Activated T-cell treated with anti-CD3 and anti-CD28 coated beads for 4 hours (primary cell): ENCODE data around the gene PCF11.
"Not testable (repeated sequence)": the region's sequence is repeated elsewhere in the genome, so short reads cannot be mapped to it uniquely, and the experiment has no call there.

ENCODE experiments used
- DNase-seq: peaks from one replicate; pipeline ENCODE4 v3.0.0-alpha.2; 2020

PCF11 gene

GRCh38 chr11:83156996-83157593 is at the start of gene PCF11:
Gene PCF11, plus strand, starts transcription at chr11:83157131. Its CDS starts 309 bp downstream, at chr11:83157440.
- DNase-seq = no peak

DNA sequence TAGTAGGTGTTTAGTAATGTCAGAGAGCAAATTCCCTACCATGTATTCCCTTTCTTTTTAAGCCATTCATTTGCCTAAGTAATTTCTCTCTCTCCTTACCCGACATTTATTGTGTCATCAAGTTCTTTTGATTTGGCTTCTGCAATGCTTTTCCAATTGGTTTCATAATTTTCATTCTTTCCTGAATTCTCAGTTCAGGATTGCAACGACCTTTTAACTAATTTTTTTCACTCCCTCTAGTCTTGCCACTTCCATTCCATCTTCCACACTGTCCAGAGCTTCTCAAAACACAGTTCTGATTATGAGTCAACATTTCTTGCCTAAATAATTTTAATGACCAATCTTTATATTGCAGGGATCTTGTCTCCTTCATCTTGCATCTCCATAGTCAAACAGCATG is 44.0 kb upstream of the PCF11 start:
- DNase-seq = no peak

DNA sequence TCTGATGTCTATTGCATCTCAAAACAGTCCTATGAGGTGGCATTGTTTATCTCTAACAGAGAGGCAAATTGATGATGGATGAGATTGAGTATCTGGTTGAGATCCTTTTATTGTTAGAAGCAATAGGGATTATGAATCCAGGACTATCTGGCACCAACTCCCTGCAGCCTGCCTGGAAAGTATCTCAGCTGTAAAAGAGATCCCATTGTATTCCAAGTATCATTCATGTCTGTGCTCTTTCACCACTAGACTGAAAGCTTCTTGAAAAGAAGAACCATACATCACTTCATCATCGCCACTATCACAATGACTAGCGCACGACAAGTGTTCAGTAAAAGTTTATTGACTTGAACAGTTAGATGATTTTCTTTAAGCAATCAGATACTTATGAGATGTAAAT is 41.9 kb upstream of the PCF11 start:
- DNase-seq = no peak

- no peak for DNase-seq
These were observed 41.4 kb upstream of the PCF11 start for GRCh38 chr11:83115551-83115950.

DNA sequence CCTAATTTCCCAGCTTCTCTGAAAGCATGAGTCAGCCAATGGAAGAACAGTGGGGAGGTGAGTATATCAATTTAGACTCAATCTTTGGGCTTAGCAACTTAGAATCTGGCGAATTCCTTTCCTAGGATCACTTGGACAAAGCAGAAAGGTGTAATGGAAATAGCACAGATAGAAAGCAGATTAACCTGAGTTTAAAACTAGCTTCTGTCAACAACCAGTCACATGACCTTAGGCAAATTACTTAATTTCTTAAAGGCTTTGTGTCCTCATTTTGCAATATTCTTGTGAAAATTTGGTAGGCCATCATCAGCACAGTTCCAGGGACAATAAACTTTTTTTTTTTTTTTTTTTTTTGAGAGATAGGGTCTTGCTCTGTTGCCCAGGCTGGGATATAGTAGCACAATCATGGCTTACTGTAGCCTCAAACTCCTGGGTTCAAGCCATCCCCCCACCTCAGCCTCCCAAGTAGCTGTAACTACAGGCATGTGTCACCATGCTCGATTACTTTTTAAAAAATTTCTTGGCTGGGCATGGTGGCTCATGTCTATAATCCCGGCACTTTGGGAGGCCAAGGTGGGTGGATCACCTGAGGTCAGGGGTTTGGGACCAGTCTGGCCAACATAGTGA is 40.8 kb upstream of the PCF11 start:
- no peak for DNase-seq

DNA sequence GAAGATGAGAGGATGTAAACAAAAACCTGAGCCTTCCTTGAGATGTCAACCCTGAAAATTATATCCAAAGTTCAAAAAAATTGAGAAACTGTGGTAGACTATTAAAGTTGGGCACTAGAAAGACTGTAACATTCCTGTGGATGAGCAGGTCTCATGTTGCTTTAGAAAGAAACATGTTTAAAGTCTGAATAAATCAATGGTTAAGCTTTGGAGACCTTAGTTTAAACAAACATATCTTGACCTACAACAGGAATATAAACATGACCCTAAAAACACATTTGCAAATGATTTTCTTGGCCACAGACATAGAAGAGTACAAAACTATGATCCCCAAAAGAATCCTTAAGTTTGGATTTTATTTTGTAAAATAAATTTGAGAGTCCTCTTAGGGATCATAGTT is 38.1 kb upstream of the PCF11 start:
- DNase-seq = no peak

DNA sequence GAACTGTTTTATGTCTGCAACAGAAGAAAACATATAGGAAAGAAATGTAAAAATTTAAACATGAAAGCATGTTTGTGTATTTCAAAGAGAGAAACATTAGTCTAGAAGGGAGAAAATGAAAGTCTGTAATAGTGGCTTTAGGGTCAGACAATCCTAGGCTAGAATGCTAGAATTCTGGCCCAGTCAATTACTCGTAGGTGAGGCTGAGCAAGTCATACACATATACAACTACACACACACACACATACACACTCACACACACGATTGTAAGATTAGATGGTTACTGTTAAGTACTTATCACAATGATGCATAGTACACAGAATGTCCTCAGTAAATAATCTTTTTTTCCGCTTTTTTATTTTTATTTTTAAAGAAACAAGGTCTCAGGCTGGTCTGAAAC is 37.7 kb upstream of the PCF11 start:
- no peak for DNase-seq

DNA sequence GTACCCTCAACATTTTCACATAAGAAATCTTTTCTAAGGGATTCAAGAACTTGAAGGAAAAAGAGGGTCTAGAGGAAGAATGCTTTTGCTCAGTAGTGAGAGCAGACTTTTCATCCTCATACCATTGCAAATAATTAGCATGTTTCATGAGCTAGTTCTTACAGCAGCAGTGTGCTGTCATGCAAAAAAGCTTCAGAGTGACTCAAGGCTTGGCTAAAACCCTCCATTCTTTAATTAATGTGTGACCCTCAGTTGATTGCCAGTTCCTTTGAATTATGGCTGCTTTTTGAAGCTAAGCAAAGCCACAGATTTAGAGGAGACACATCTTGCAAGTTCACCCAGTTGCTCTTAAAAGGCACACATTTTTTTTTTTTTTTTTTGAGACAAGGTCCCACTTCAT is 36.6 kb upstream of the PCF11 start:
- DNase-seq = no peak

DNA sequence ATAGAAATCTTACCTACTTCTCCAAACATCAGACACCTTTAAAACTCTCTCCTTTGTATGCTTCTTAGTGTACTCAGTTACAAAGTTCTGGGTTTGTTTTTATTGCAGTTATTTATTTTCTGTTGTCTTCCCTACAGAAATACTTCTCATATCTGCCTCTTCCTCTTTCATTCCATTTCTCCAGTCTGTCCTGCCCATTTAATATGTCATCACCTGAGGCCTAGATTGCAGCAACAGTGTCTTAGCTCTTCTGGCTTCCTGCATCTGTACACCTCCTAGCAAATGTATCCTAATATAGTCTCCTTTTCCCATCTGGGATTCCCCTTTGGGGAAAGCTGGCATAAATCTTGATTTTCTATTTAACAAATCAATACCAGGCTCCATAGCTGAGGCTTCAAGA is 34.9 kb upstream of the PCF11 start:
- DNase-seq = no peak

- no peak for DNase-seq
These were observed 34.2 kb upstream of the PCF11 start for GRCh38 chr11:83122766-83123165.

DNA sequence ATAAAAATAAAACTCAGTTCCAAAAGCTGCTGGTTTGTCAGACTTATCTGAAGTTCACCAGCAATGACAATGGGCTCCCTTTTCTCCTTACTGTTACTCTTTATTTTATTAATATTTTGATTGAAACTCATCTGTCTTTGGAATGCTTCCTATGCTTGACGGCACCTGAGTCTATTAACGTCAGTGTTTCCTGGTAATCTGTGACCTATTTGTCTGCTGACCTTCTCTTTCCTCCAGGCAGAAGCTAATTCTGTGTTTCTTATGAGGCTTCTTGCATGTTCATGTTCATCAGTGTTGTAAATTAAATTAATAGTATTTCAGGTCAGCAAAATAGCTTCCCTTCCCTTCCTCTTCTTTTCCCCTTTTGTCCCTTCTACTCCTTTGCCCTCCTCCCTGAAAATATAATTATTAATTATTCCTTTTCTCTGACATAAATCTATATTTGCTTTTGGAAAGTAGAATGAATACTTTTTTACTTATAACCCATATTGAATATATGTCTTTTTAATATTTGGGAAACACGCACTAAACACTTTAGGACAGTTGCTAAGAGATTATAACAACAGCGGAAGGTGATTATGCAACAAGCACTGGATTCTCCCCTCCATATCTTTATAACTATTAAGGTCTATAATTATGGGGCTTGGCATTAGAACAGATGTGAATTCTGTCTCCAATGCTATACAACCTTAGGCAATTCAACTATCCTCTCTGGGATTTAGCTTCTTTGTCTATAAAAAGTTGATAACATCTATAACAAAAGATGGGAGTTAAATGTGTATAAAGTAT is 32.1 kb upstream of the PCF11 start:
- no peak for DNase-seq

DNA sequence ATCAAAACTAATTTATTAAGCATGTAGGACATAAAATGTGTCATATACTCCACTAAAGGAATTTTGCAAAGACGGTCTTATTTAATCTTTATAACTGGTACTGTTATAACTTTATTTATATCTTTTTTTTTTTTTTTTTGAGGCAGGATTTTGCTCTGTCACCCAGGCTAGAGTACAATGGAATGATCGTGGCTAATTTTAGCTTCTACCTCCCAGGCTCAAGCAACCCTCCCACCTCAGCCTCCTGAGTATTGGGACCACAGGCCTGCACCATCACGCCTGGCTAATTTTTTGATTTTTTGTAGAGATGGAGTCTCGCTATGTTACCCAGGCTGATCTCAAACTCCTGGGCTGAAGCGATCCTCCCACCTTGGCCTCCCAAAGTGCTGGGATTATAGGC is 31.4 kb upstream of the PCF11 start:
- DNase-seq = no peak

GRCh38 chr11:83127310-83127637 is 29.7 kb upstream of the PCF11 start:
- DNase-seq = no peak

DNA sequence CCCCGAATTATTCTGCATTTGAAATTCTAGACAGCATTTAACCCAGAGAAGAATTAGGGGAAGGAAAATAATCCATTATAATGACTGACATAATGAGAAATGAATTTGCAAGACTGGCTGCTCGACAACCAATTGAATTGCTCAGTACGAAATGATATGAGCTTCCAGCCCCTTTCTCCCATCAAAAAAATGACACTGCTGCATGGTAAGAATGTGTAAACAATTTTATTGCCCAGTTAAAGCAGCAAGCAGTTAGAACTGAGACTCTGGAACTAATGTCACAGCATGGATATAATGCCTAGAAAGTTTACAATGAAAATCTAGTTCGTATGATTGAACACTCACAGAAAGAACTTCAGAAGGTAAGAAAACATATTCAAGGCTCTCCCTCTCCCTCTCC is 24.7 kb upstream of the PCF11 start:
- no peak for DNase-seq

- not testable (repeated sequence) for DNase-seq
These were observed 23.7 kb upstream of the PCF11 start for GRCh38 chr11:83133266-83133665.

DNA sequence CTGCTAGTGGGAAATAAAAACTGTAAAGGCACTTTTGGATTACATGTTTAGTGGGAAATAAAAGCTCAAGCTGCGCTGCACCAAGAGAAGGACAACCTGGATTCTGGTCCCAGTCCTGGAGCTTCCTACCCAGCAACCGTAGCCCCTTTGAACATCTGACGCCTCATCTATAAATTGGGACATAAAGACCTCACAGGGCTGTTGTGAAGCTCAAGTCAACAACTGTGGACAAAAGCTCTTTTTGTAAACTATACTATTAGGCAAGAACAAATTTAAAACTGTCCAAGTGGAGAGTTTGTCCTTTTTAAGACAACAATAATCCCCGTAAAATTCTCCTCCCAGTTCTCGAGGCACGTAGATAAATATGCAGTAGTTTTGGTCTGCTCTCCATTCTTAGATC is 17.6 kb upstream of the PCF11 start:
- no peak for DNase-seq

DNA sequence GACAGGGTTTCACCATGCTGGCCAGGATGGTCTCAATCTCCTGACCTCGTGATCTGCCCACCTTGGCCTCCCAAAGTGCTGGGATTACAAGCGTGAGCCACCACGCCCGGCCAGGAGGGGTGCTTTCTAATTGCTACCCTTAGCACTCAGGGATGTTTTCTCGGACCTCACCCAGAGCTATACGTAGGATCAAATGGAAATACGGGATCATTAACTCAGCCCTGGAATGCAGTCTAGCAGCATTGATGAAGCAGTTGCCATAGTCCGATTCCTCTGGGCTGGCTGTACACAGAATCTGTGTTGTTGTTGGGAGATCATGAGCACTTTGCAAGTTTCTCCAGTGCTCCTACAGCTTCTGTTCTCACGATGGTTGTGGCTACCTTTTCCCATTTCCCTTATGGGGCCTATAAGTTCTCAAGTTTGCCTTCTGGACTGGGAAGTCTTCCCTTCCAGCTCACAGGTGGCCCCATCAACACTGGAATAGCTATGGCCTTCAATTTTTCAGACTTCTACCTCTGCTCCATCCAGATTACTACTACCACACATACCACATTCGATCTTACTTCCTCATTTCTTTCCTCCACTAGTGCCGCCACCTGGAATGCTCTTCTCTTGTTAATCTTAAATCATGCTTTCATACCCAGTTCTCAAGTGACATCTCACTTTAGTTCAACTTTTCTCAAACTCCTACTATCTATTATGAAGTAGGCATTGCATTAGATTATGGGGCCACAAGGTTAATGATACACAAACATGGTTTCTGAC is 16.1 kb upstream of the PCF11 start:
- DNase-seq = no peak

- no peak for DNase-seq
These were observed 9.0 kb upstream of the PCF11 start for GRCh38 chr11:83147895-83148294.

DNA sequence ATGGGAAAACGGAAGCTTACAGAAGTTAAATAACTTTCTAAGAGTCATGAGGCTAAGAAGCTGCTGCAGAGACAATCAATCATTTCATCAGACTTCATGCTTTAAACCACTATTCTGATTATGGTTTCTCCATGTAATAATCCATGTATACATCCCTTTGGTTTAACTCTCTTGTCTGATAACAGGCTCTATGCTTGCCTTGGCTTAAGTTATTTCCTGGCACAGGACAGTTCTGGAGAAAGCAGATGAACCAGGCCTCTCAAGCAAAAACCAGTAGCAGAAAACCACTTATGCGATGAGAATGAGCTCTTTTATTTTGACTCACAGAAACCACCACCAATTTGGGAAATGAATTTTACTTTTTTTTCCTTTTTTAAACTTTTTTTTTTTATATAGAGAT is 6.5 kb upstream of the PCF11 start:
- DNase-seq = no peak

GRCh38 chr11:83151274-83151977 is 5.5 kb upstream of the PCF11 start:
- DNase-seq = no peak

DNA sequence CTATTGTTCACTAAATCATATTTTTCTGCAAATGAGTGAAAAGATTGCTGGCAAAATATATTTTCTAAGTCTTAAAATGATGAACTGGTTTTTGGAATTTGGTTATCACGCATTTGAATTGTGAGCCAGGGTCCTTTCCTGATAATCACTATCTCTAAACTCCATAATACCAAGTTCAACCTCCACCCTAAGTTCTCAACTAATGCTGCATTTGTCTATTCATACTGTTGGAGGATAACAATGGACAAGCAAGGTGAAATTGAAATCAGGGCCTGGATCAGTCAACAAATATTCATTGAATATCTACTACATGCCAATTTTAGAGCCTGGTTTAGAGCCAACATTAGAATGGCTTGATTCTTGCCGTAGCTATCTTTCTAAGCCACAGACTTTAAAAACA is 4.7 kb upstream of the PCF11 start:
- DNase-seq = no peak

DNA sequence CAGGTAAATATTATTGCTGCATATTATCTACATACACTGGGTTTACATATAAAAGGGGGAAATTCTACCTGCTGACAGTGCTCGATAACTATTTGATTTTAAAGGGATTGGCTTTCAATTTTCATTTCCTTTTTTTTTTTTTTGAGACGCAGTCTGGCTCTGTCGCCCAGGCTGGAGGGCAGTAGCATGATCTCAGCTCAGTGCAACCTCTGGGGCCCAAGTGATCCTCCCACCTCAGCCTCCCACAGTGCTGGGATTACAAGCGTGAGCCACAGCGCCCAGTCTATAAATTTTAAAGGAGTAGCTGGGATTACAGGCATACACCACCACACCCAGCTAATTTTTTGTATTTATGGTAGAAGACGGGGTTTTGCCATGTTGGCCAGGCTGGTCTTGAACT is 3.2 kb upstream of the PCF11 start:
- DNase-seq = no peak
